Left lung (tissue), 10 donors: Measurements from ENCODE around the gene GPC3. TPM values are rescaled to one million over a fixed set of nuclear protein-coding genes. Genes with fewer than 3 reads are reported as not detected.

ENCODE experiments used
- ATAC-seq: fragments of 200-7000 bp; cut with Tn5 transposase; one replicate; pipeline ENCODE4 v1.9.1; 2020; ENCODE audit warnings: moderate library complexity
- DNase-seq, 4 donors: peaks; one replicate each; pipeline ENCODE4 v3.0.0-alpha.2; 2013 to 2020
- H3K27ac ChIP-seq, 2 donors: fragments of 200-600 bp; sonication (generic) in 1 of 2; one replicate each; pipeline versions ENCODE4 v1.5.0 to v1.8.0; 2020 to 2021
- H3K27me3 ChIP-seq, 2 donors: fragments of 200-600 bp; sonication (generic) in 1 of 2; one replicate each; pipeline versions ENCODE4 v1.5.0 to v1.8.0; 2020 to 2021
- H3K36me3 ChIP-seq, 2 donors: fragments of 200-600 bp; sonication (generic) in 1 of 2; one replicate each; pipeline versions ENCODE4 v1.5.0 to v1.8.0; 2020 to 2021
- H3K4me1 ChIP-seq, 2 donors: fragments of 200-600 bp; one replicate each; pipeline ENCODE4 v1.8.0; 2021
- H3K4me3 ChIP-seq, 2 donors: fragments of 200-600 bp; sonication (generic) in 1 of 2; one replicate each; pipeline versions ENCODE4 v1.5.0 to v1.8.0; 2020 to 2021; ENCODE audit warnings: mild to moderate bottlenecking in 1 of 2
- H3K9me3 ChIP-seq, 2 donors: fragments of 200-600 bp; sonication (generic) in 1 of 2; one replicate each; pipeline versions ENCODE4 v1.5.0 to v1.8.0; 2020 to 2021
- intact Hi-C, 2 donors: fragments of 100-400 bp; cut with DNase I; formaldehyde crosslinking; loops; one replicate each; pipeline versions ENCODE4 v1.11.2 to v1.14.2; 2022
- polyA plus RNA-seq, 6 donors: library from polyadenylated mRNA; unstranded; fragments of 120-200 nt; gene quantifications; one replicate each; pipeline ENCODE4 v1.2.1, GENCODE V29; 2013; ENCODE audit not compliant: insufficient read length in 6 of 6
- total RNA-seq, 2 donors: library from RNA; stranded (reverse); fragmentation: NEBNext Ultra II Directional; extraction: Animal tissue kit (Norgen Biotek cat#: 25700); gene quantifications; one replicate each; pipeline ENCODE4 v1.2.1, GENCODE V29; 2021
- TF ChIP-seq, protein P1 (sequence below), 2 donors: fragments of 200-600 bp; sonication (generic) in 1 of 2; IDR thresholded peaks; one replicate each; pipeline versions ENCODE4 v1.5.0 to v1.8.0; 2021; ENCODE audit warnings: antibody characterized with exemption in 2 of 2
- donor health status: DM: no; HTN: yes; CAD: no.
- donor health status: DM: no; HTN: no; CAD: no.

The GPC3 gene
- total and polyA plus RNA-seq, 8 donors, result 42.1 to 581 (median 448) TPM

DNA sequence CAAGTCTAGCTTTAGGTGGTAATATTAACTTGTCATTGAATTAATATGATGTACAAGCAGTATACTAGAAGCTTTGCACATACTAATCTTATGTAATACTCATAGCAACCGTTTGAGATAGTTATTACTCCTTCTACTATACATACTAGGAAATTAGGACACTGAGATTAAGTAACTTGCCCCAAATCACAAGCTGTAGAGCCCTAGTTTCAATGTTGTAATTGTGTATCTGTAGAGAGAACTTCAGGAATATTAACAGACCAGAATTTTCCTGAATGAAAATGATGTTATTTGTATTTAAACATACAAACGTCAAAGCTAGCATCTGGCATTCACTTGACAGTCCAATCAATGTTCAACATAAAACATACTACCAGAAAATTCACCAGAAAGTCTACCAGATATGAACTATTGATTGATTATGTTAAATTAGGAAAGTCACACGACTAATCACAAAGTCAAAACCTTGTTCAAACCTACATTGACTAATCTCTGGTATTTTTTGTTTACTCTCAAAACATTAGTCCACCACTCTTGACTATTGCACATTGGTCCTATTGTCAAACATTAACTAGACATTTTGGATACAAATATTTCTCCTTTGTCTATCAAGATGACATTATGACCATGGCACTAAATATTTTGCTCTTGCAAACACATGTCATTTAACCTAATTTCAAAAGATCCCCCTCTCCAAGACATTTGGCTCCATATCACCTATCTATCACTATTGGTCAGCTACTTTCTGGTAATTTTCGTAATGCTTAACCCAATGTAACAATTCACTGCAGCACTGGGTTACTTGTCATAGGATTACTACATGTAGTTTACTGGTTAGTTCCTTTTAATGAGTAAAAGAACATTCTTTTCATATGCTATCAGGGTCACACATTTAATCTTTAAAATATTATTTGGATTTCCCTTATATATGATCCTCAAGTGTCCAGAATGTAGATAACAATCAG, 100.7 kb downstream of the GPC3 start:
- Histone ChIP-seq H3K4me3 (no peak overlapping the region), H3K36me3 (no peaks in the 10 kb centered on the region), H3K4me1 (no peaks in the 10 kb centered on the region), H3K27me3 (no peaks in the 10 kb centered on the region), H3K27ac (no peak overlapping the region), H3K9me3 (no peaks in the 10 kb centered on the region)
- TF ChIP-seq, protein P1, sequence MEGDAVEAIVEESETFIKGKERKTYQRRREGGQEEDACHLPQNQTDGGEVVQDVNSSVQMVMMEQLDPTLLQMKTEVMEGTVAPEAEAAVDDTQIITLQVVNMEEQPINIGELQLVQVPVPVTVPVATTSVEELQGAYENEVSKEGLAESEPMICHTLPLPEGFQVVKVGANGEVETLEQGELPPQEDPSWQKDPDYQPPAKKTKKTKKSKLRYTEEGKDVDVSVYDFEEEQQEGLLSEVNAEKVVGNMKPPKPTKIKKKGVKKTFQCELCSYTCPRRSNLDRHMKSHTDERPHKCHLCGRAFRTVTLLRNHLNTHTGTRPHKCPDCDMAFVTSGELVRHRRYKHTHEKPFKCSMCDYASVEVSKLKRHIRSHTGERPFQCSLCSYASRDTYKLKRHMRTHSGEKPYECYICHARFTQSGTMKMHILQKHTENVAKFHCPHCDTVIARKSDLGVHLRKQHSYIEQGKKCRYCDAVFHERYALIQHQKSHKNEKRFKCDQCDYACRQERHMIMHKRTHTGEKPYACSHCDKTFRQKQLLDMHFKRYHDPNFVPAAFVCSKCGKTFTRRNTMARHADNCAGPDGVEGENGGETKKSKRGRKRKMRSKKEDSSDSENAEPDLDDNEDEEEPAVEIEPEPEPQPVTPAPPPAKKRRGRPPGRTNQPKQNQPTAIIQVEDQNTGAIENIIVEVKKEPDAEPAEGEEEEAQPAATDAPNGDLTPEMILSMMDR (IDR thresholded peaks at IDR 0.05), result no peak
- no peak for DNase-seq
- intact Hi-C loops, result no loop called here
- no peak for ATAC-seq

DNA sequence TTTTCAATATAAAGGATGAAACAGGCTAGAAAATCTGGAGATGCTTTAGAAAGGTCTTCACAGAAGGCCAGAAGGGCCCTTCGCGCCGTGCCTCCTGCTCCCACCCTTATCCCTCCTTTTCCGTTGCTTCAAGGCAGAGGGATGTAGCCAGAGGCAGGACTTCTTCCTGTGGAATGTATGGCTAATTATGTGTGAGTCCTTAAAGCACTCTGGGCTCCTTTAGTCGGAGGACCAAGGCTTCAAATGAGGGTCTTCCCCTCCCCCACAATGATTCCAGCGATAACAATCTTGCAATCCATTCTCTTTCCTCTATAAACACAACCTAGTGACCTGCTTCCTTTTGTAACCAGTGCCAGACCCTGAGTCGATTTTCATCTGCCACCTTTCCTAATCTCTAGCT, 103.5 kb downstream of the GPC3 start:
- no peak for ATAC-seq
- no peak for DNase-seq
- Histone ChIP-seq H3K4me3 (no peak overlapping the region), H3K4me1 (no peaks in the 10 kb centered on the region), H3K27ac (no peak overlapping the region), H3K36me3 (no peaks in the 10 kb centered on the region), H3K27me3 (no peaks in the 10 kb centered on the region), H3K9me3 (no peaks in the 10 kb centered on the region)
- intact Hi-C loops, result no loop called here
- TF ChIP-seq, protein P1 (IDR thresholded peaks at IDR 0.05), result no peak

DNA sequence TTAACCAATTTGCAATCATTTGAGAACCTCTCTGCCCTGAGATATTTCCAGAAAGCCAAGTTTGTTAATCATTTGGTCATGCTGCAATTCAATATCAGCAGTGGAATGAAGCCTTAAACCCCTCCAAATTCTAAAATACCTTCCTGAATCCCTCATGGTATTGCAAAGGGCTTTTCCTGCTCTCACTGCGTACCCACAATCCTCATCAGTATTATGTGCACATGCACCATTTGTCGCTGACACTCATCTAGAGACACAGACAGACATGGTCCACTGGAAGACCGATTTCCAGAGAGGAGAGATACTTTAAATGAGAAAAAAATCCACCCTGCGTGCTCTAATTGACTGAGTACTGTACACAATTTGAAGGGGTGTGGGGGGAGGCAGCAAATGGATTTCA, 104.4 kb downstream of the GPC3 start:
- no peaks in the 10 kb centered on the region for H3K9me3 ChIP-seq
- H3K4me1 ChIP-seq, result no peaks in the 10 kb centered on the region
- DNase-seq (no peak), ATAC-seq (no peak)
- intact Hi-C loops, result no loop called here
- H3K27me3 ChIP-seq, result no peaks in the 10 kb centered on the region
- no peak overlapping the region for H3K27ac ChIP-seq
- no peak overlapping the region for H3K4me3 ChIP-seq
- TF ChIP-seq, protein P1 (IDR thresholded peaks at IDR 0.05), result no peak
- no peaks in the 10 kb centered on the region for H3K36me3 ChIP-seq

DNA sequence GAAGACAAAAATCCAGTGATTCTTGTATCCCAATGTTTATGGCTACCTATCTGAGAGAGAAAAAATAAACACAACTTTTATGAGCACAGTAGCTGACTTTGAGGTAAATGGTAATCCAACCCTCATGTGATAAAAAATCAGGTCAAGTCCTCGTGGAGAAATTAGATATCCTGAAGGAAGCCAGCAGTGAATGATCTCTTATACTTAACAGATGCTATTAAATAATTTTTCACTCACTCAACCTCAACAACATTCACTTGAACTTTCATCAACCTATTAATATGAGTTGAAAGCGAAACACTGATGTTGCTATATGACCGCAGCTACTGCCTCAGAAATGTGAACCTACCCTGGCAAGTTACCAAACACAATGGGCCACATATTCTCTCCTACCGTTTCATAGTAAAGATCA, 105.4 kb downstream of the GPC3 start:
- ATAC-seq (no peak), DNase-seq (no peak)
- TF ChIP-seq, protein P1 (IDR thresholded peaks at IDR 0.05), result no peak
- H3K27ac ChIP-seq, result no peak overlapping the region
- H3K9me3 ChIP-seq, result no peaks in the 10 kb centered on the region
- no peaks in the 10 kb centered on the region for H3K36me3 ChIP-seq
- no peaks in the 10 kb centered on the region for H3K27me3 ChIP-seq
- no peak overlapping the region for H3K4me3 ChIP-seq
- intact Hi-C loops, result no loop called here
- no peaks in the 10 kb centered on the region for H3K4me1 ChIP-seq

DNA sequence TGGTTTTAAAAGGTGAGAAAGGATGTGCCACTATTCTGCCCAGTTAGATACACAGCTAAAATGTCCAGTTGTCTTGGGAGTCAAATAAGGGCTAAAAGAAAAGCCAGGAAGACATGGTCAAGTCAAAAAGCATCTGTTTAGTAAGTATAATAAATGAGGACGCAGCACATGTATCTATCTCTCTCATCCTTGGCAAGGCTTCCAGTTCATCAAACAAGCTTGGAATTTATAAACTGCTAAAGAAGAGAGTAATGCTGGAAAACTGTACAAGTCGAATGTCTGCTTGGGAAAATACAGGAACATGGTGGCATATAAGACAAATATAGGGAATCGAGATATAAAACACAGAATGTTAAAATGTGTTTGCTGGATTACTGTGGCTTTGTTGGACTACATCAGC, 106.7 kb downstream of the GPC3 start:
- H3K27me3 ChIP-seq, result no peaks in the 10 kb centered on the region
- ATAC-seq, result no peak
- H3K4me1 ChIP-seq, result no peaks in the 10 kb centered on the region
- H3K36me3 ChIP-seq, result no peaks in the 10 kb centered on the region
- DNase-seq, result no peak
- TF ChIP-seq, protein P1 (IDR thresholded peaks at IDR 0.05), result no peak
- no peak overlapping the region for H3K27ac ChIP-seq
- H3K4me3 ChIP-seq, result no peak overlapping the region
- intact Hi-C loops, result no loop called here
- H3K9me3 ChIP-seq, result no peaks in the 10 kb centered on the region
